ENCODE results near the gene MAL.

MAL gene

DNA sequence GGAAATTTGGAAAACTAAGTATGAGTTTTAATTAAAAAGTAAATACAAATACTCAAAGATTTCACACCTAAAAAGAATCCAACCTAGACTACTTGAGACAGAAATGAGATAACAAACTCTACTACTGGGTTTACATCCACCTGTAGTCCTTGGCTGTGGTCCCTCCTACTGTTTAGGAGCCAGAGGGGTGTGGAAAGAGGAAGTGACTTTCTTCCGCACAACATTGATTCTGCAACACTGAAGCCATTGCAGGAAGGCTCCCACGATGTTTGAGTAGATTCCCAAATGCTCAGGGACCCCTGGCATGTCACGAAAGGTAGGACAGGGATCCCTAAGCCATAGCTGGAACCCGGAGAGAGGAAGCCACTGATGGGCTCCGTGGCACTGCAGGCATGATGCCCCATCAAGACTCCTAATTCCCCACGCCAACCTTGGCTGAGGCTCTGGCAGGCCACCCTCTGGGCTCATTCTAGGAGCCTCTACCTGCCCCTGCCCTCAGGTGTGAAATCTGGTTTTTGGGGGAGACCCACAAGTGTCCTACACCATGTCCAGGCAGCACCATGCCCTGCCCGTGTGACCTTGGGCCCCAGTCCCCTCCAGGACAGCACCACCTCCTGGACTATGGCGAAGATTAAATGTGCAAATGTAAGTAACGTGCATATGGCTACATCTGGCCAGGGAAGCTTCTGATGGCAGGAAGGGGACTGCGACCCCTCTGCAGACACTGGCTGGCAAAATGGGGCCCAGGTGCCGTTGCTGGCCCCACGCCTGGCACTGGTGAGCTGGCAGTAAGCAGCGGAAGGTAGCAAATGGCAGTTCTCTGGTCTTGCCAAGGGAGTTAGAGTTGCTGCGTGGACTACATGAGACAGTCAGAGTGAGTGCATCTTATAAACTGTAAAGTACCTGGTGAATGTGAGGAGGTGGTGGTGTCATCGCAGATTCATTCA lies 38.2 kb upstream of the MAL start:
- Histone ChIP-seq H3K27me3 (ENCODE audit: control insufficient read depth in 1 of 2, insufficient read depth in 2 of 2, low read length in 2 of 2) (peaks cover 4 to 12% of the 10 kb centered on the region in 2 donors), H3K27ac (ENCODE audit: low read length) (no peak overlapping the region), H3K9me3 (ENCODE audit: control insufficient read depth in 2 of 2, low read length in 2 of 2) (no peaks in the 10 kb centered on the region), H3K4me1 (ENCODE audit: control insufficient read depth, insufficient read depth, low read length) (no peaks in the 10 kb centered on the region), H3K4me3 (ENCODE audit: low read length in 2 of 2) (no peak overlapping the region), H3K9ac (ENCODE audit: low read length in 2 of 2) (no peak overlapping the region), H3K36me3 (ENCODE audit: control insufficient read depth in 2 of 2, insufficient read depth in 2 of 2, low read length in 2 of 2) (no peaks in the 10 kb centered on the region)

- H3K9ac ChIP-seq (ENCODE audit: low read length in 2 of 2): no peak overlapping the region
- H3K4me3 ChIP-seq (ENCODE audit: low read length in 2 of 2): no peak overlapping the region
- H3K27ac ChIP-seq (ENCODE audit: low read length): no peak overlapping the region
- no peaks in the 10 kb centered on the region for H3K36me3 ChIP-seq (ENCODE audit: control insufficient read depth in 2 of 2, insufficient read depth in 2 of 2, low read length in 2 of 2)
- no peaks in the 10 kb centered on the region for H3K9me3 ChIP-seq (ENCODE audit: control insufficient read depth in 2 of 2, low read length in 2 of 2)
- peaks cover 0 to 11% of the 10 kb centered on the region in 2 donors for H3K27me3 ChIP-seq (ENCODE audit: control insufficient read depth in 1 of 2, insufficient read depth in 2 of 2, low read length in 2 of 2)
- no peaks in the 10 kb centered on the region for H3K4me1 ChIP-seq (ENCODE audit: control insufficient read depth, insufficient read depth, low read length)
These were observed 34.6 kb upstream of the MAL start for GRCh38 chr2:94990956-94991355.

- H3K4me1 ChIP-seq (ENCODE audit: control insufficient read depth, insufficient read depth, low read length): no peaks in the 10 kb centered on the region
These were observed 33.1 kb upstream of the MAL start for GRCh38 chr2:94992360-94992759.

GRCh38 chr2:94993176-94994062 lies 32.1 kb upstream of the MAL start:
- no peak overlapping the region for H3K27ac ChIP-seq (ENCODE audit: low read length)
- peaks cover 7 to 14% of the 10 kb centered on the region in 2 donors for H3K27me3 ChIP-seq (ENCODE audit: control insufficient read depth in 1 of 2, insufficient read depth in 2 of 2, low read length in 2 of 2)
- H3K9ac ChIP-seq (ENCODE audit: low read length in 2 of 2): no peak overlapping the region
- H3K4me1 ChIP-seq (ENCODE audit: control insufficient read depth, insufficient read depth, low read length): peaks cover 3% of the 10 kb centered on the region
- H3K4me3 ChIP-seq (ENCODE audit: low read length in 2 of 2): no peak overlapping the region
- no peaks in the 10 kb centered on the region for H3K36me3 ChIP-seq (ENCODE audit: control insufficient read depth in 2 of 2, insufficient read depth in 2 of 2, low read length in 2 of 2)
- H3K9me3 ChIP-seq (ENCODE audit: control insufficient read depth in 2 of 2, low read length in 2 of 2): no peaks in the 10 kb centered on the region

More at GRCh38 chr2:94992360-94992759, 33.1 kb upstream of the MAL start:
- H3K27ac ChIP-seq (ENCODE audit: low read length): no peak overlapping the region
- no peaks in the 10 kb centered on the region for H3K9me3 ChIP-seq (ENCODE audit: control insufficient read depth in 2 of 2, low read length in 2 of 2)
- peaks cover 0 to 11% of the 10 kb centered on the region in 2 donors for H3K27me3 ChIP-seq (ENCODE audit: control insufficient read depth in 1 of 2, insufficient read depth in 2 of 2, low read length in 2 of 2)
- no peak overlapping the region for H3K9ac ChIP-seq (ENCODE audit: low read length in 2 of 2)
- H3K36me3 ChIP-seq (ENCODE audit: control insufficient read depth in 2 of 2, insufficient read depth in 2 of 2, low read length in 2 of 2): no peaks in the 10 kb centered on the region
- no peak overlapping the region for H3K4me3 ChIP-seq (ENCODE audit: low read length in 2 of 2)

DNA sequence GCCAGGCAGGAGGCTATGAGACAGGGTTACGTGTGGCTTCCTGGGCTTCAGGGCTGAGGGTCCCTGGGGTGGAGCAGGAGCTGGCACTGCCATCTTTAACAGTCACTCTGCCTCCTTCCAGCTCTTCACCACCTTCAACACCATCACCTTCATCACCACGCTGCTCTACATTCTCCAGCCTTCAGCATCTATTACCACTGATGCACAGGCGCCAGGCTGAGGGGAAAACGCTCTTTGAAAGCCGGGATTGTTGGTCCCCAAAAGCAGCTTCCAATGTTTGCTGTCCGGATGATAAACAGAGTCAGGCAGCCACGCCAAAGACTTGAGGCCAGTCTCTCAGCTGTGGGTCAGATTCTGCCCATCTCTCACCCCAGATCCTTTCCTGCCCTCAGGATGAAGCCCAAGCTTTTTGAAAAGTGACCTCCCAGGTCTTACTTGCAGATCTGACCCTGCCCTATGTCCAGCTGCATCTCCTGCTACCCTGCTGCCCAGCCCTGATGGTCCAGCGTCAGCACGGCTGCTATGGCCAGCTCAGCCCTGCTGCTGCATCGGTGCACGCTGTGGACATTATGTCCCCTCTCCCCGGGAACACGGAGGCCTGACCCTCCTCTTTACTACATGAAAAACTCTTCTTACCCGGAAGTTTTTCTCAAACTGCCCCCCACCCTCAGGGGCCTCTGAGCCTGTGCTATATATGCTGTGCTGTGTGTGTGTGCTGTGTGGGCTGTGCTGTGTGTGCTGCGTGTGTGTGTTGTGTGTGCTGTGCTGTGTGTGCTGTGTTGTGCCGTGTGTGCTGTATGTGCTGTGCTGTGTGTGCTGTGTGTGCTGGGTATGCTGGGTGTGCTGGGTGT lies 31.2 kb upstream of the MAL start:
- Histone ChIP-seq H3K4me1 (ENCODE audit: control insufficient read depth, insufficient read depth, low read length) (peaks cover 3% of the 10 kb centered on the region), H3K4me3 (ENCODE audit: low read length in 2 of 2) (no peak overlapping the region), H3K27me3 (ENCODE audit: control insufficient read depth in 1 of 2, insufficient read depth in 2 of 2, low read length in 2 of 2) (peaks cover 11 to 21% of the 10 kb centered on the region in 2 donors), H3K9me3 (ENCODE audit: control insufficient read depth in 2 of 2, low read length in 2 of 2) (no peaks in the 10 kb centered on the region), H3K36me3 (ENCODE audit: control insufficient read depth in 2 of 2, insufficient read depth in 2 of 2, low read length in 2 of 2) (no peaks in the 10 kb centered on the region), H3K9ac (ENCODE audit: low read length in 2 of 2) (no peak overlapping the region), H3K27ac (ENCODE audit: low read length) (no peak overlapping the region)

DNA sequence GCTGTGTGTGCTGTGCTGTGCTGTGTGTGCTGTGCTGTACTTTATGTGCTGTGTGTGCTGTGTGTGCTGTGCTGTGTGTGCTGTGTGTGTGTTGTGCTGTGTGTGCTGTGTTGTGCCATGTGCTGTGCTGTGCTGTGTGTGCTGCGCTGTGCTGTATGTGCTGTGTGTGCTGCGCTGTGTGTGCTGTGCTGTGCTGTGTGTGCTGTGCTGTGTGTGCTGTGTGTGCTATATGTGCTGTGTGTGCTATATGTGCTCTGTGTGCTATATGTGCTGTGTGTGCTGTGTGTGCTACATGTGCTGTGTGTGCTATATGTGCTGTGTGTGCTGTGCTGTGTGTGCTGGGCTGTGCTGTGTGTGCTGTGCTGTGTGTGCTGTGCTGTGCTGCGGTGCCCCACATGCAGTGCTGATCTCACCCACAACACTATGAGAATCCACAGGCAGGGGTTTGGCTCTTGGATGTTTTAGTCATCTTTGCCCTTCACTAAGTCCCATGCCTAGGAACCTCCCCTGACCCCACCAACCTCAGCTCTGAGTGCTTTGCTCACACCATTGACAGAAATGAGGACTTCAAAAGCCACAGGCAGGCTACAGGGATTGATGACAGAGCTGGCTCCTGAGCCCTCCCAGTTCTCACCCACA lies 30.5 kb upstream of the MAL start:
- Histone ChIP-seq H3K27ac (ENCODE audit: low read length) (no peak overlapping the region), H3K9me3 (ENCODE audit: control insufficient read depth in 2 of 2, low read length in 2 of 2) (no peaks in the 10 kb centered on the region), H3K27me3 (ENCODE audit: control insufficient read depth in 1 of 2, insufficient read depth in 2 of 2, low read length in 2 of 2) (peaks cover 11 to 22% of the 10 kb centered on the region in 2 donors), H3K9ac (ENCODE audit: low read length in 2 of 2) (no peak overlapping the region), H3K4me1 (ENCODE audit: control insufficient read depth, insufficient read depth, low read length) (peaks cover 3% of the 10 kb centered on the region), H3K4me3 (ENCODE audit: low read length in 2 of 2) (no peak overlapping the region), H3K36me3 (ENCODE audit: control insufficient read depth in 2 of 2, insufficient read depth in 2 of 2, low read length in 2 of 2) (no peaks in the 10 kb centered on the region)

GRCh38 chr2:94995553-94996304 lies 29.8 kb upstream of the MAL start:
- no peak overlapping the region for H3K4me3 ChIP-seq (ENCODE audit: low read length in 2 of 2)
- peaks cover 3% of the 10 kb centered on the region for H3K4me1 ChIP-seq (ENCODE audit: control insufficient read depth, insufficient read depth, low read length)
- no peaks in the 10 kb centered on the region for H3K9me3 ChIP-seq (ENCODE audit: control insufficient read depth in 2 of 2, low read length in 2 of 2)
- peaks cover 14 to 22% of the 10 kb centered on the region in 2 donors for H3K27me3 ChIP-seq (ENCODE audit: control insufficient read depth in 1 of 2, insufficient read depth in 2 of 2, low read length in 2 of 2)
- no peak overlapping the region for H3K27ac ChIP-seq (ENCODE audit: low read length)
- no peaks in the 10 kb centered on the region for H3K36me3 ChIP-seq (ENCODE audit: control insufficient read depth in 2 of 2, insufficient read depth in 2 of 2, low read length in 2 of 2)
- H3K9ac ChIP-seq (ENCODE audit: low read length in 2 of 2): no peak overlapping the region

- H3K4me1 ChIP-seq (ENCODE audit: control insufficient read depth, insufficient read depth, low read length): peaks cover 8% of the 10 kb centered on the region
- H3K9ac ChIP-seq (ENCODE audit: low read length in 2 of 2): no peak overlapping the region
- H3K27ac ChIP-seq (ENCODE audit: low read length): no peak overlapping the region
- H3K4me3 ChIP-seq (ENCODE audit: low read length in 2 of 2): no peak overlapping the region
- no peaks in the 10 kb centered on the region for H3K36me3 ChIP-seq (ENCODE audit: control insufficient read depth in 2 of 2, insufficient read depth in 2 of 2, low read length in 2 of 2)
- H3K27me3 ChIP-seq (ENCODE audit: control insufficient read depth in 1 of 2, insufficient read depth in 2 of 2, low read length in 2 of 2): peaks cover 14 to 22% of the 10 kb centered on the region in 2 donors
- no peaks in the 10 kb centered on the region for H3K9me3 ChIP-seq (ENCODE audit: control insufficient read depth in 2 of 2, low read length in 2 of 2)
These were observed 29.0 kb upstream of the MAL start for GRCh38 chr2:94996305-94997100.
